GM12892 (cell line): ENCODE data around the gene ADAM17.
"Not testable (repeated sequence)": the region's sequence is repeated elsewhere in the genome, so short reads cannot be mapped to it uniquely, and the experiment has no call there.

Source experiments
- POLR2A ChIP-seq: IDR thresholded peaks from 2 replicates; pipeline ENCODE4 v1.6.1; 2011; ENCODE audit warnings: low read depth, low read length, control low read depth
- POLR2AphosphoS5 ChIP-seq: IDR thresholded peaks from 2 replicates; pipeline ENCODE4 v1.6.1; 2011; ENCODE audit warnings: low read depth, low read length, control low read depth
- TAF1 ChIP-seq: IDR thresholded peaks from 2 replicates; pipeline ENCODE4 v1.6.1; 2011; ENCODE audit warnings: low read depth, mild to moderate bottlenecking, control low read depth, low read length, borderline replicate concordance

- not testable (repeated sequence) for TF ChIP-seq TAF1, POLR2A, POLR2AphosphoS5
Observed at GRCh38 chr2:9513946-9514345, 41.7 kb downstream of the ADAM17 start.
